AG10803 (cell line): ENCODE measurements around the gene TBCK.
A peak's percentile ranks its signal among the peaks of the same experiment; 100 is the strongest.

ENCODE experiments used
- DNase-seq: peaks from one replicate; pipeline ENCODE4 v3.0.0; 2010; ENCODE audit warnings: low read depth
- H3K4me3 ChIP-seq: 2 replicates; pipeline ENCODE4 v1.5.1; 2011; ENCODE audit warnings: mild to moderate bottlenecking, low read length, control low read depth
- CTCF ChIP-seq: conservative IDR thresholded peaks from 2 replicates; pipeline ENCODE4 v1.5.1; 2011; ENCODE audit warnings: mild to moderate bottlenecking, low read length, control low read depth, inconsistent platforms

TBCK gene

GRCh38 chr4:106351016-106351415 lies 35.0 kb upstream of the TBCK start:
- DNase-seq: no peak
- no peak for TF ChIP-seq CTCF
- no peak overlapping the region for H3K4me3 ChIP-seq

GRCh38 chr4:106347167-106347566 lies 31.2 kb upstream of the TBCK start:
- no peak overlapping the region for H3K4me3 ChIP-seq
- no peak for DNase-seq
- no peak for TF ChIP-seq CTCF

GRCh38 chr4:106344647-106344970 lies 28.6 kb upstream of the TBCK start:
- peak; percentile 50 for DNase-seq
- no peak for TF ChIP-seq CTCF

GRCh38 chr4:106343865-106344646 lies 28.0 kb upstream of the TBCK start:
- no peak for TF ChIP-seq CTCF
- no peak for DNase-seq
- no peak overlapping the region for H3K4me3 ChIP-seq

More at GRCh38 chr4:106344647-106344970, 28.6 kb upstream of the TBCK start:
- no peak overlapping the region for H3K4me3 ChIP-seq

DNA sequence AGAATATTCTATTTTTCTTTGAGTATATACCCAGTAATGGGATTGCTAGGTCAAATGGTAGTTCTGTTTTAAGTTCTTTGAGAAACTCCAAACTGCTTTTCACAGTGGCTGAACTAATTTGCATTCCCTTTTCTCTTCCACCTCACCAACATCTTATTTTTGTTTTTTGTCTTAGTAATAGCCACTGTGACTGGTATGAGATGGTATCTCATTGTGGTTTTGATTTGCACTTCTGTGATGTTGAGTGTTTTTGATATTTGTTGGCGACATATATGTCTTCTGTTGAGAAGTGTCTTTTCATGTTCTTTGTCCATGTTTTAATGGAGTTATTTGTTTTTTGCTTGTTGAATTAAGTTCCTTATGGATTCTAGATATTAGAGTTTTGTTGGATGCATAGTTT lies 24.8 kb upstream of the TBCK start:
- H3K4me3 ChIP-seq: no peak overlapping the region
- TF ChIP-seq CTCF: no peak
- no peak for DNase-seq

GRCh38 chr4:106339431-106339830 lies 23.4 kb upstream of the TBCK start:
- DNase-seq: no peak
- no peak for TF ChIP-seq CTCF
- H3K4me3 ChIP-seq: no peak overlapping the region

GRCh38 chr4:106338671-106339070 lies 22.7 kb upstream of the TBCK start:
- TF ChIP-seq CTCF: no peak

More at GRCh38 chr4:106338671-106339070, 22.7 kb upstream of the TBCK start:
- H3K4me3 ChIP-seq: no peak overlapping the region
- DNase-seq: no peak
